HG03135 (cell line): Measurements from ENCODE around the gene ISCU.

ENCODE experiments used
- ATAC-seq: cut with Tn5 transposase; IDR thresholded peaks from one replicate; pipeline ENCODE4 v1.9.1; 2021; ENCODE audit warnings: mild to moderate bottlenecking, moderate library complexity; ENCODE audit not compliant: unreplicated experiment

ISCU gene

GRCh38 chr12:108602209-108602705 is 39.9 kb downstream of the ISCU start:
- ATAC-seq: no peak

- no peak for ATAC-seq
These were observed 40.7 kb downstream of the ISCU start for GRCh38 chr12:108602976-108603704.

- no peak for ATAC-seq
These were observed 41.3 kb downstream of the ISCU start for GRCh38 chr12:108603743-108604142.

- no peak for ATAC-seq
These were observed 42.0 kb downstream of the ISCU start for GRCh38 chr12:108604208-108604941.

- no peak for ATAC-seq
These were observed 42.7 kb downstream of the ISCU start for GRCh38 chr12:108605000-108605689.

- no peak for ATAC-seq
These were observed 43.5 kb downstream of the ISCU start for GRCh38 chr12:108605690-108606406.

- ATAC-seq: no peak
These were observed 44.1 kb downstream of the ISCU start for GRCh38 chr12:108606492-108606891.

GRCh38 chr12:108607981-108608600 is 45.7 kb downstream of the ISCU start:
- ATAC-seq: no peak

- ATAC-seq: no peak
These were observed 46.2 kb downstream of the ISCU start for GRCh38 chr12:108608616-108609015.

- ATAC-seq: no peak
These were observed 47.3 kb downstream of the ISCU start for GRCh38 chr12:108609537-108610335.

GRCh38 chr12:108610336-108610815 is 48.0 kb downstream of the ISCU start:
- no peak for ATAC-seq

- ATAC-seq: no peak
These were observed 48.6 kb downstream of the ISCU start for GRCh38 chr12:108610856-108611605.

- no peak for ATAC-seq
These were observed 49.6 kb downstream of the ISCU start for GRCh38 chr12:108611884-108612415.

GRCh38 chr12:108612788-108613282 is 50.4 kb downstream of the ISCU start:
- no peak for ATAC-seq

GRCh38 chr12:108613548-108613947 is 51.2 kb downstream of the ISCU start:
- no peak for ATAC-seq

GRCh38 chr12:108614041-108614440 is 51.6 kb downstream of the ISCU start:
- ATAC-seq: no peak

GRCh38 chr12:108614639-108615038 is 52.2 kb downstream of the ISCU start:
- no peak for ATAC-seq

GRCh38 chr12:108615918-108616317 is 53.5 kb downstream of the ISCU start:
- ATAC-seq: no peak
